SK-N-SH (cell line): Measurements from ENCODE around the gene RPL26.

Experiments used
- CHD2 ChIP-seq: fragments of 150-350 bp; IDR thresholded peaks from 2 replicates; pipeline ENCODE4 v1.6.1; 2018; ENCODE audit warnings: low read length; ENCODE audit not compliant: partially characterized antibody
- MEF2A ChIP-seq: IDR thresholded peaks from 2 replicates; pipeline ENCODE4 v1.4.0; 2012; ENCODE audit warnings: low read depth, borderline replicate concordance
- TF ChIP-seq, protein P1 (sequence below): fragments of 200-600 bp; sonication (generic); IDR thresholded peaks from 2 replicates; pipeline ENCODE4 v1.6.1; 2017; ENCODE audit warnings: antibody characterized with exemption, mild to moderate bottlenecking, moderate library complexity
- TF ChIP-seq, protein P2 (sequence below): IDR thresholded peaks from 2 replicates; pipeline ENCODE4 v1.4.0; 2012; ENCODE audit warnings: low read depth

DNA sequence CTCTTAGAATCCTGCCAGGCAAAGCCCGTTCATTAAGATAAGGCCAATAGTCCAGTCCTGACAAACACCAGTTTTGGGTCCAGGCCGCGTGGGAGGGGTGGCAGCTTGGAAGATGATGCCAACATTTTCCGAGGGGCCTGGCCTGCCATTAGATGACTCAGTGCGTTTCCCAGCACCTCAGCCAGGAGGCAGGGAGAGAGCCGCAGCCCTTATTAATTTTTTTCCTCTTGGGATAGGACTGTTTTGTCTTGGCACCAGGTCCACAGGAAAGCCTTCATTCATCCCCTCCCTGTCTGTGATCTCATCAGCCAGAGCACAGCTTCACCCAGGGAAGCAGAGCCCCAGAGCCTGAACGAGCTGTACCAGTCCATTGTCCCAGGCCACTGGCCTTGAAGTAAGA is 48.0 kb upstream of the RPL26 start:
- TF ChIP-seq, protein P1, sequence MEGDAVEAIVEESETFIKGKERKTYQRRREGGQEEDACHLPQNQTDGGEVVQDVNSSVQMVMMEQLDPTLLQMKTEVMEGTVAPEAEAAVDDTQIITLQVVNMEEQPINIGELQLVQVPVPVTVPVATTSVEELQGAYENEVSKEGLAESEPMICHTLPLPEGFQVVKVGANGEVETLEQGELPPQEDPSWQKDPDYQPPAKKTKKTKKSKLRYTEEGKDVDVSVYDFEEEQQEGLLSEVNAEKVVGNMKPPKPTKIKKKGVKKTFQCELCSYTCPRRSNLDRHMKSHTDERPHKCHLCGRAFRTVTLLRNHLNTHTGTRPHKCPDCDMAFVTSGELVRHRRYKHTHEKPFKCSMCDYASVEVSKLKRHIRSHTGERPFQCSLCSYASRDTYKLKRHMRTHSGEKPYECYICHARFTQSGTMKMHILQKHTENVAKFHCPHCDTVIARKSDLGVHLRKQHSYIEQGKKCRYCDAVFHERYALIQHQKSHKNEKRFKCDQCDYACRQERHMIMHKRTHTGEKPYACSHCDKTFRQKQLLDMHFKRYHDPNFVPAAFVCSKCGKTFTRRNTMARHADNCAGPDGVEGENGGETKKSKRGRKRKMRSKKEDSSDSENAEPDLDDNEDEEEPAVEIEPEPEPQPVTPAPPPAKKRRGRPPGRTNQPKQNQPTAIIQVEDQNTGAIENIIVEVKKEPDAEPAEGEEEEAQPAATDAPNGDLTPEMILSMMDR = no peak
- TF ChIP-seq MEF2A (no peak), CHD2 (no peak)
- TF ChIP-seq, protein P2, sequence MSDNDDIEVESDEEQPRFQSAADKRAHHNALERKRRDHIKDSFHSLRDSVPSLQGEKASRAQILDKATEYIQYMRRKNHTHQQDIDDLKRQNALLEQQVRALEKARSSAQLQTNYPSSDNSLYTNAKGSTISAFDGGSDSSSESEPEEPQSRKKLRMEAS = no peak
